Measurements from ENCODE around the gene RFX6.

GRCh38 chr6:116902634-116903033 is 25.6 kb downstream of the RFX6 start:
- TF ChIP-seq, protein P1, sequence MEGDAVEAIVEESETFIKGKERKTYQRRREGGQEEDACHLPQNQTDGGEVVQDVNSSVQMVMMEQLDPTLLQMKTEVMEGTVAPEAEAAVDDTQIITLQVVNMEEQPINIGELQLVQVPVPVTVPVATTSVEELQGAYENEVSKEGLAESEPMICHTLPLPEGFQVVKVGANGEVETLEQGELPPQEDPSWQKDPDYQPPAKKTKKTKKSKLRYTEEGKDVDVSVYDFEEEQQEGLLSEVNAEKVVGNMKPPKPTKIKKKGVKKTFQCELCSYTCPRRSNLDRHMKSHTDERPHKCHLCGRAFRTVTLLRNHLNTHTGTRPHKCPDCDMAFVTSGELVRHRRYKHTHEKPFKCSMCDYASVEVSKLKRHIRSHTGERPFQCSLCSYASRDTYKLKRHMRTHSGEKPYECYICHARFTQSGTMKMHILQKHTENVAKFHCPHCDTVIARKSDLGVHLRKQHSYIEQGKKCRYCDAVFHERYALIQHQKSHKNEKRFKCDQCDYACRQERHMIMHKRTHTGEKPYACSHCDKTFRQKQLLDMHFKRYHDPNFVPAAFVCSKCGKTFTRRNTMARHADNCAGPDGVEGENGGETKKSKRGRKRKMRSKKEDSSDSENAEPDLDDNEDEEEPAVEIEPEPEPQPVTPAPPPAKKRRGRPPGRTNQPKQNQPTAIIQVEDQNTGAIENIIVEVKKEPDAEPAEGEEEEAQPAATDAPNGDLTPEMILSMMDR (IDR thresholded peaks at IDR 0.05 in 8 of 11, conservative IDR thresholded peaks at IDR 0.05 in 3 of 11): no peak
- TF ChIP-seq POLR2AphosphoS5 (IDR thresholded peaks at IDR 0.05): no peak
- no peak for TF ChIP-seq POLR2A (IDR thresholded peaks at IDR 0.05)

Measured in spleen (tissue), 7 donors.